Measurements from ENCODE around the gene SHANK2.

The SHANK2 gene

GRCh38 chr11:71215425-71215965, 36.9 kb downstream of the SHANK2 start:
- no peaks in the 10 kb centered on the region for H4K20me1 ChIP-seq (ENCODE audit: insufficient read depth, low read length)
- H3K36me3 ChIP-seq (ENCODE audit: insufficient read depth, low read length) = no peaks in the 10 kb centered on the region
- no peak overlapping the region for H3K4me2 ChIP-seq (ENCODE audit: low read length)
- H3K27ac ChIP-seq (ENCODE audit: low read depth, low read length, poor library complexity, severe bottlenecking) = no peak overlapping the region
- TF ChIP-seq EZH2 (IDR thresholded peaks at IDR 0.05; ENCODE audit: borderline replicate concordance, low read length) = no peak
- no peak for TF ChIP-seq CTCF (IDR thresholded peaks at IDR 0.05; ENCODE audit: low read length)
- H2AFZ ChIP-seq (ENCODE audit: low read length) = no peak overlapping the region
- H3K9me3 ChIP-seq (ENCODE audit: low read length) = no peaks in the 10 kb centered on the region
- no peaks in the 10 kb centered on the region for H3K4me1 ChIP-seq (ENCODE audit: insufficient read depth, low read length, severe bottlenecking)
- no peaks in the 10 kb centered on the region for H3K9me2 ChIP-seq (ENCODE audit: low read depth, low read length)
- H3K4me3 ChIP-seq (ENCODE audit: low read depth, low read length, poor library complexity, severe bottlenecking) = no peak overlapping the region
- no peaks in the 10 kb centered on the region for H3K79me2 ChIP-seq (ENCODE audit: insufficient read depth, low read length)
- no peaks in the 10 kb centered on the region for H3F3A ChIP-seq (ENCODE audit: insufficient read depth, low read length)
- no peaks in the 10 kb centered on the region for H3K27me3 ChIP-seq (ENCODE audit: insufficient read depth, low read length)
- H3K9ac ChIP-seq (ENCODE audit: low read length) = no peak overlapping the region

GRCh38 chr11:71214553-71215424, 37.6 kb downstream of the SHANK2 start:
- no peak overlapping the region for H3K27ac ChIP-seq (ENCODE audit: low read depth, low read length, poor library complexity, severe bottlenecking)
- H3K4me1 ChIP-seq (ENCODE audit: insufficient read depth, low read length, severe bottlenecking) = no peaks in the 10 kb centered on the region
- no peaks in the 10 kb centered on the region for H3K9me2 ChIP-seq (ENCODE audit: low read depth, low read length)
- no peaks in the 10 kb centered on the region for H3K79me2 ChIP-seq (ENCODE audit: insufficient read depth, low read length)
- no peak overlapping the region for H2AFZ ChIP-seq (ENCODE audit: low read length)
- no peak overlapping the region for H3K9ac ChIP-seq (ENCODE audit: low read length)
- H3K4me3 ChIP-seq (ENCODE audit: low read depth, low read length, poor library complexity, severe bottlenecking) = no peak overlapping the region
- no peak for TF ChIP-seq CTCF (IDR thresholded peaks at IDR 0.05; ENCODE audit: low read length)
- no peak for TF ChIP-seq EZH2 (IDR thresholded peaks at IDR 0.05; ENCODE audit: borderline replicate concordance, low read length)
- no peaks in the 10 kb centered on the region for H3K36me3 ChIP-seq (ENCODE audit: insufficient read depth, low read length)
- no peaks in the 10 kb centered on the region for H3K9me3 ChIP-seq (ENCODE audit: low read length)
- no peak overlapping the region for H3K4me2 ChIP-seq (ENCODE audit: low read length)
- H3K27me3 ChIP-seq (ENCODE audit: insufficient read depth, low read length) = no peaks in the 10 kb centered on the region
- no peaks in the 10 kb centered on the region for H4K20me1 ChIP-seq (ENCODE audit: insufficient read depth, low read length)
- H3F3A ChIP-seq (ENCODE audit: insufficient read depth, low read length) = no peaks in the 10 kb centered on the region

- no peaks in the 10 kb centered on the region for H3K79me2 ChIP-seq (ENCODE audit: insufficient read depth, low read length)
- no peaks in the 10 kb centered on the region for H3K9me3 ChIP-seq (ENCODE audit: low read length)
- no peak for TF ChIP-seq EZH2 (IDR thresholded peaks at IDR 0.05; ENCODE audit: borderline replicate concordance, low read length)
Measured at GRCh38 chr11:71213696-71214552, 38.5 kb downstream of the SHANK2 start.

More at GRCh38 chr11:71213696-71214552, 38.5 kb downstream of the SHANK2 start:
- no peak overlapping the region for H3K4me2 ChIP-seq (ENCODE audit: low read length)
- no peak overlapping the region for H3K27ac ChIP-seq (ENCODE audit: low read depth, low read length, poor library complexity, severe bottlenecking)
- no peak overlapping the region for H3K4me3 ChIP-seq (ENCODE audit: low read depth, low read length, poor library complexity, severe bottlenecking)
- H3F3A ChIP-seq (ENCODE audit: insufficient read depth, low read length) = no peaks in the 10 kb centered on the region
- no peak overlapping the region for H3K9ac ChIP-seq (ENCODE audit: low read length)
- H3K4me1 ChIP-seq (ENCODE audit: insufficient read depth, low read length, severe bottlenecking) = no peaks in the 10 kb centered on the region
- H3K27me3 ChIP-seq (ENCODE audit: insufficient read depth, low read length) = no peaks in the 10 kb centered on the region
- H3K36me3 ChIP-seq (ENCODE audit: insufficient read depth, low read length) = no peaks in the 10 kb centered on the region
- no peaks in the 10 kb centered on the region for H3K9me2 ChIP-seq (ENCODE audit: low read depth, low read length)
- no peaks in the 10 kb centered on the region for H4K20me1 ChIP-seq (ENCODE audit: insufficient read depth, low read length)
- no peak overlapping the region for H2AFZ ChIP-seq (ENCODE audit: low read length)

All from OCI-LY1 (cell line).